PC-9 (cell line): ENCODE data around the gene GNB1.

Experiments
- CTCF ChIP-seq: fragments of 200-600 bp; sonication (generic); conservative IDR thresholded peaks from 2 replicates; pipeline ENCODE4 v1.6.1; 2017; ENCODE audit warnings: mixed run types, antibody characterized with exemption, mild to moderate bottlenecking, moderate library complexity
- EZH2 ChIP-seq: fragments of 200-600 bp; sonication (generic); IDR thresholded peaks from 2 replicates; pipeline ENCODE4 v1.8.0; 2017; ENCODE audit warnings: antibody characterized with exemption, low read depth

- no peak for TF ChIP-seq CTCF
- no peak for TF ChIP-seq EZH2
Measured at GRCh38 chr1:1842360-1843146, 48.3 kb downstream of the GNB1 start.
